HG03066 (cell line): Measurements from ENCODE around the gene IFT27.
"Not testable (repeated sequence)": the region's sequence is repeated elsewhere in the genome, so short reads cannot be mapped to it uniquely, and the experiment has no call there.

Experiments used
- ATAC-seq: cut with Tn5 transposase; IDR thresholded peaks from one replicate; pipeline ENCODE4 v1.9.1; 2021; ENCODE audit warnings: low read depth; ENCODE audit not compliant: unreplicated experiment

The IFT27 gene

DNA sequence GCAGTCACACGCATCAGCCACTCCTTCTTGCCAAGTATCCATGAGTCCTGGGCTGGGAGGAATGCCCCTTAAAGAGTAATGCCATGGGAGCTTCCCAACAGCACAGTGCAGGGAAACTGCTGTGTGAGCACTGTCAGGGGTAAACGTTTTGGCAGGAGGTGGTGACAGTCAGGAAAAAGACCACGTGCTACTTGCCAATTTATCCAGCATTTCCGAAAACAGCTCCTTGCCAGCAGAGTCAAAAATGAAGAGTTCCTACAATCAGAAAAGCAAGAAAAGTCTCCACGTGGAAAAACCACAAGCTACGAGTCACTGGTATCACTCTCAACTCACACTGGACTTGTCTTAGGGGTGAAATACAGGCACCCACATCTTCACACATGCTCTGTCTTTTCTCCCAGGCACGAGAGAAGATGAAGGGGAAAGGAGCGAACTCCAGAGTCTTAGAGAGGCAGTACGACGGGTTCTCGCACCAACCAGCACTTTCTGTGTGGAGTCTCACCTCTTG, 9.9 kb downstream of the IFT27 start:
- no peak for ATAC-seq

DNA sequence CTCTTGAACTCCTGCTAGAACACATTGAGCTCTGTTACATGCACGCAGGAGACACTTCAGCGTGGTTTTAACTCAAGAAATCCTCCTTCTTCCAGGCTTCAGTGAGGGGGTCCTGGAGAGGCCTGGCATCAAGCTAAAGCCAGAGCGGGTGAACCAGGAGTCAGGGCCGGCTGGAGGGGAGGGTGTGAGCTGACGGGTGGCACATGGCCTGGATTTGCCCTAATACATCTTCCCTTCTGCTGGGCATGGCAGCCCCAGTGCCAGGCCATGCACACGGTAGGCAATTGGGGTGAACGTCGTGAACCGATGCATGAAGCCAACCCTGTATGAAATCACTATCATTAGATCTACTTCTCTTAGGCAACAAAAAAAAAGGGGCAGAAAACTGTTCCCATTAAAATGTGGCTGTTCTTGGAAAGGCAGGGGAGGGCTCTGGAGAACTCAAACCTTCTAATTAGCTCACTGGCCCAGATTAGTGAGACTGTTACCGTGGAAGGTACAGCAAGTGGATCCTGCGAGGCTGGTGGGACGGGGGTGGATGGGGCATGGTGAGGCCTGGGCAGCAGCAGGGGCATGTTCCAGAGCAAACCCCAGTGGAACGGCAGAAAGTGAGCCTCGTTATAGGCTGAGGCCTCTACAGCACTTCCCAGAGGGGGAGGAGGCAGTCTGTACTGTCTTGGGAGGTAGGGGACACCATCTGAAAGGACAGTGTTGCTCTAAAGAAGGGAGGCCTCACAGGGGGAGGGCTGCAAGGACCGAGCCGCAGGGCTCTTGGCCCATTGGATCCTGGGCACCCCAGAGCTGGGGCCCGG, 10.6 kb downstream of the IFT27 start:
- ATAC-seq: no peak

DNA sequence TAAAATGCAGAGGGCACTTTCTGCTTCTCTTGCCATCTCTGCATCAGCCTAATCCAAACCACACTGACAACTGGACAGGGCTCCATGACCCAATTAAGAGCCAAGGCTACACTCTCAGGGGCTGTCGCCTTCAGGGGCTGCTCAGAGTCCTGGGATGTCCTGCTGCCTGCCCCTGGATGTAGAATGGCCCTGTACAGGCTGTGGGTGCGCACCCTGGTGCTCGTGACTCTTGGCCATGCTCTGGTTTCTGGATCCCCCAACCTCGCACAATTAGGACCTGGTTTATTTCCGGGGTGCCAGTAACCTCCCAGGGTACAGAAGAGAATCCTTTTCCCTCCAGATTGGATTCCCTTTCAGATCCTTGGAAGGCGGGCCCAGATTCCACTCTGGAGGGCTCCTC, 11.3 kb downstream of the IFT27 start:
- no peak for ATAC-seq

DNA sequence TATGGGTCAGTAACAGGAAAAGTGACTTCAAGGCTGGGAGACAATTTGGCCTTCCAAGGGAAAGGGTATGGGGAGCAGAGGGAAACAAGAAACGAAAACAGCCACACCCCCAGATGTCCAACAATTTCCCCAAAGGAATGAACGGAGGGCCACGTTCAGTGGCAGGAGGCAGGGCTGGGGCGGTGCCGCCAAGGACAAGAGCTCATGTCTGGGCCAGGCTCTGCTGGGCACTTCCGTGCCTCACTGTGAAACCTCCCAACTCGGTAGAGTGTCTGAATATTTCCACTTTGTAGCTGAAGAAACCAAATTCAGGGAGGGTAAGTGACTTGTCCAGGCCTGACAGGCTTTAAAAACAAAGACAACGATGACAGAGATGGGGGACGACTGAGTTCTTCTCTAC, 11.9 kb downstream of the IFT27 start:
- ATAC-seq: no peak

DNA sequence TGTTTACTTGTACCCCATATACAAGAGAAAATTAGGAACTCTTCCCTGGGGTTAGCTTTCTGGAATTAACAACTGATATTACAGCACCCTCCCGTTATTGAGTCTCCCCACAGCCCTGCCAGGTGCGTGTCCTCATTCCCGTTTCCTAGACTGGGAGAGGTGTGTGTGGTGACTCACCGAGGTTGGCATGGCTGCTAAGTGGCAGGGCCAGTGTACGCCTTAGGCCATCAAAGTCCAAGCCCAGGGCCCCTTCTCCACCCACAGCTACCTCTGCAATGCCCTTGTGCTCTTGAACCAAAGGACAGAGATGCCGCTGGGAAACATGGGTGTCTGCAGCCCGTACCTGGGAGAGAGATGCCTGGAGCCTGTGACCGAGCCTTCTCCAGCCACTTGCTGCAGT, 12.3 kb downstream of the IFT27 start:
- no peak for ATAC-seq

DNA sequence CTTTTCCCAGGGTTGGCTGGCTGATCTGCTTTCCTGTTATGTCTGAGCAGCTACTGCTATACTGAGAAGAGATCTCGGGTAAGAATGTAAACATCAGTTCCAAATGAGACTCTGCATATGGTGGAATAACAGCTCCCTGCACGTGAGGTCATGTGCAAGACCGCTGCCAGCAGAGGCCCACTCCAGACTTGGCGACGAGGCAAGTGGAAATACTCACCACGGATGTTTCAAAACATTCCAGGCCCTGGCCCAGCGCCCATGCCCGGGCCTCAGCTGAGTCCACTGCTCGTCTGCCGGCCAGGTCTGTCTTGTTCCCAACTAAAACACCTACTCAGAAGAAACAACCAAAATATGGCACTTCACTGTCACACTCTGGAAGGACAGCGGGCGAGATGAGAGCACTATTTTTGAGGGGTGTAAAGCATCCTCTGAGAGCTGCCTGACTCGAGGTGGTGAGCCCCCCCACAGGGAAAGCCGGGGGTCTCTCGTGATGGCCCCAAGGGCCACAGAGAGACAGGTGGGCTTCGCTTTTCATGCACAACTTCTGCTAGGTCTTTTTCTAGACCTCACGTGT, 13.1 kb downstream of the IFT27 start:
- ATAC-seq: no peak

DNA sequence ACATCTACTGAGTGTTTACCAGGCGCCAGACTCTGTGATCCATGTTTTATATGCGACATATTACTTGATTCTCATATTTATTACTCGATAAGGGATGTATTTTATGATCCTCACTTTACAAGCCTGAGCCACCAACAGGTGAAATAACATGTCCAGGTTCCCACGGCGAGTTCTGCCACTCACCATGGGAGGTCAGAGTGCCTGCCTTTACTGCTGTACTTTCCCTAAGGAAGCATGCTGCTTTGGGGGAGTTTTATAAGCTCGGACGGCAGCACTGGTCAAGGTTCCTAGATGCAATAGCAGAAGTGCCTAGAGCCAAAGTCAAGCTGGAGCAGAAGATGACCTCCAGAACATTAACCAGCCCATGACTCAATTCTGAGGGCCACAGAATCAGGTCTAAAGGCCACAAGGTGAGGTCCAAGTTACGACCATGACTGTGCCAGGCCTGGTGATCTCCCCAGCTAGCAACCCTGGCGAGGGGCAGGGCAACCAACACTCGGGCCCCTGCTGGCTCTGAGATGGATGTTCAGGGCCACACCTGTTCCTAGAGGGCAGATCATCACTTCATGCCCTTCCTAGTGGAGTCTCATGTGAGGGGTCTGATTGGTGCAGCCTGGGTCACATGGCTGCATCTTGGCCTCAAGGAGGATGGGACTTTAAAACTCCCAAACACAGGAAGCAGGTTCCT, 14.2 kb downstream of the IFT27 start:
- no peak for ATAC-seq

DNA sequence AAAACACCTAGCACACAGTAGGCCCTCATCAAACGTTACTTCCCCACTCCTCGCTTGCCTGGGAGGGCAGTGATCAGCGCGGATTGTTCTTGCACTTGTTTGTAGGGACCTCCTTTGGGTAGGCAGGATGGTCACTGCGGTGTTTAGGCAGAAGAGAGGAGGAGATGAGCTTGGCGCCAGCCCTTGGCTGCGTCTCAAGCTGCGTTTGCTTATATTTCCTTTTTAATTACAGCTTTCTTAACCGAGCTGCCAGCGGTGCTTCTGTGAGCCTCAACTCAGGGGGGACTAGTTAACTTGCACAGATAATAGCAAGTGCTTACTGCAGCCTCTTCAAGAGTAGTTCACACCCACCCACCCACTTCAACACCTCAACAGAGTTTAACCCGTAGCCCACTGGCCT, 15.1 kb downstream of the IFT27 start:
- ATAC-seq: no peak

DNA sequence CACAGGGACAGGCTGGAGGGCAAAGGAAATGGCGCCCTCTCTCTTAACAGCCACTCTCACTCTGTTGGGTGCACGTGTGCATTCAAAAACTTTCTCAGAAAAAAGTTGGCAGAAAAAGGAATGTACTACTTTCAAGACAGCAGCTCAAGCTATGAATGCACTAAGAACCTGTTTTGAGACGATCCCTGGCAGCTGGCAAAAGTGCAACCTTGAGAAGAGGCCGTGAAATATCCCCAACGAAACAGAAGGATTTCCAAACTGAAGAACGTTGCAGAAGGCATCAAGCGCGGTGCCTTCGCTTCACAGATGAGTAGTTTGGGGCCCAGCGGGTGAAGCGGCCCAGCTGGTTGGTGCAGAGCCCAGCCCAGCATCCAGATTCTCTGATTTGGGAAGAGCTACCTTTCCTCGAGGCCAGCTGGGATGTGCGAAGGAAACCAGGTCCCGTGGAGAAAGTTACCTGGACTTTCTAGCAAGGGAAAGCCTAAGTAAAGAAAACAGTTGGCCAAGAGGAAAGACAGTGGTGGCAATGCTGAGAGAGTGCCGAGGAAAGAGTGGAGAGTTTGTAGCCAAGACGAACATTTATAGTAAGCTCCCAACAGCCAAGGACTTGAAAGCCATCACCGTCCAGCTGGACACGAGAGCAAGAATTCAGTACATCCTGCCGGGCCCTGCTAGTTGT, 16.3 kb downstream of the IFT27 start:
- ATAC-seq: no peak

DNA sequence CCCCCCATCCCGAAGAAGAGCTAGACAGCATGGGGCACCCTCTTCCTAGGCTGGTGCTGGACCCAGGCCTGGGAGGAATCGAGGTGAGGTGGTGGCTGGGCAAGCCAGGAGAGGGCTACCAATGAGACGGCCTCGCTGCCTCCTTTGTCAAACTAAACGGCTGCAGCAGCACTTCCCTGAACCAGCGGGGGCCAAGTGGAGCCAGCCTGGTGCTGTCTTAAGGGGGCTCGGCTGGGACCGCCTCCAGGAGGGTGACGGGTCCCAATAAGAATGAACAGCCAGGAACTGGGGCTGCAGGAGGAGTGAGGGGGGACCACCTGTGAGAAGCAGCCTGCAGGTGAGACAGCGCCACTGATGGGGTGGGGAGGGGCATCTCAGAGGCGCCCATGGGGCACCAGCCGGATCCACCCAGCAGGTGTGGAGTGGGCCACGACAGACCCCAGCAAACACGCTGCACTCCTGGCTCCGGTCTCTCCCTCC, 17.1 kb downstream of the IFT27 start:
- ATAC-seq: no peak

DNA sequence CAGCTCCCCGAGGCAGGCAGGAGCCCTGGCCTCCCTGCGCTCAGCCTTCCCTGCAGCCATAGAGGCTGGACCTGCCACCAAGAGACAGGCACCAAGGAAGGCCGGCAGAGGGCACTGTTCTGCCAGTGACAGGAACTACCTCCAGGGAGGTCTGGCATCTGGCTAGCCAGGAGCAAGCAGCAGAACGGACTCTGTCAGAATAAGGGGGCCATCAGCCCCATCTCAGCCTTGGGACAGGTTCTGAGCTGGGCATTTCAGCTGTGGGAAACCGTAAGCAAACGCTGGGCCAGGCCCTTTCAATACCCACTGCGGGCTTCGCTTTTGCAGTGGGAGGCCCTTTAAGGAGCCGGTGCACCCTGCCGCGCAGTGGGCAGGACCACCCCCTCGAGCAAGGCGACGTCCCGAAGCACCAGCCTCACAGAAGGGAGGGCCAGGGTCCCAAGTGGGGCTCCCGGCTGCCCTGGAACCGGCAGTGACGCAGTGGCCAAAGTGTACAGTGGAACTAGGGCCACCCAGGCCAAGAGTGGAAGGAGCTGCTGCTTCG, 18.2 kb downstream of the IFT27 start:
- no peak for ATAC-seq

DNA sequence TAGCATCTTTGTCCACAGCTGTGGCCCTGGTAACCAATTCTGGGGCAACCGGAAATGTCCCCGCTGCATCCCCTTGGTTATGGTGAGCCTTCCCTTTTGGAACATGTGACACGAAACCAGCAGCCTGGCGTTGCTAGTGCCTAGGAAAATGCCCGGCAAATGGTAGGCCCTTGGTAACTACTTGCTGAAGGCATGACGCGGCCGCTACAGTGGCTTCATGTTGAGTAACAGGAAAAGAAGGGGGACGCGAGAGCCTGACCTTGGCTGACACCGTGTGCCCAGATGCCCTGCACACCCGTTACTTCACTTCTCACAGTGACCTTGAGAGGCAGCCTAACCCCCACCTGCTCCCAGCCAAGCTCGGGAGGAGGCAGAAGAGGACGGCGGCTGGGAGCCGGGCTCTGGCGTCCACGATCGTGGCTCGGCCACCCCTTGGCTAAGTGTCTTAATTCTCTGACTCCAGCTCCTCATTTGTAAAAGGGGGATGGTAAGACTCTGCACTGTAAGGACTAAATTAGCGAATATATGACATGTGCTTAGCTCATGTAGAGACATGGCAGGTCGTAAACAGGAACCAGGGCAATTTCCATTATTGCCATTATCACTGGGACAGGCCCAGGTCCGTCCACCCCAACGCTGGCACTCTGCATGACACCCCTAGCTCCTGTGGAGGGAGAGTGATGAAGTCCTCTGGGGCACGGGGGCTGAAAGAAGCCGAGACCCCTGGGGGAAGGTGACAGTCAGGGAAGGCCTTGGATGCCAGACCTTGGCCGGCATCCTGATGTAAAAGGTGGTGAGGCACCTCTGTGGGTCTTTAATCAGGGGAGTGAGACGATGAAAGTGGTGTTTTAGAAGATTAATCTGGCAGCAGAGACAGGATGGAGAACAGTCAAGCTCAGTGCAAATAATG, 18.9 kb downstream of the IFT27 start:
- ATAC-seq: no peak

DNA sequence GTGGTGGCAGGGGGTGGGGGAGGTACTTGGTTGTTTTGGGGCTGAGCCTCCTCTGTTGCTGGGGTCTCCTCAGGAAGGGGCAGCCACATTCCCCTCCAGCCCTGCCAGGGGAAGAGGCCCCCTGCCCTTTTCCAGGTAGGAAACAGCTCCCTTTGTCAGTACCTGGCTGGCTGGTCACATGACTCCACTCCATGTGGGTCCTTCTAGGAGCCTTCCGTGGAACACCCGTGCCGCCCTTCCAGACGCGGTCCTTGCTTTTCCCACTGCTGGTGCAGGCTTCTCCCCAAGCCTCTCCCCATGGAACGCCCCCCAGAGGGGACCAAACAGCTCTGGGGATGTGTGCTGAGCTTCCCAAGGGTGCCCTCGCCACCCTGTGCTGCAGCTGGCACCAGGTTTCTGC, 19.9 kb downstream of the IFT27 start:
- ATAC-seq: no peak

DNA sequence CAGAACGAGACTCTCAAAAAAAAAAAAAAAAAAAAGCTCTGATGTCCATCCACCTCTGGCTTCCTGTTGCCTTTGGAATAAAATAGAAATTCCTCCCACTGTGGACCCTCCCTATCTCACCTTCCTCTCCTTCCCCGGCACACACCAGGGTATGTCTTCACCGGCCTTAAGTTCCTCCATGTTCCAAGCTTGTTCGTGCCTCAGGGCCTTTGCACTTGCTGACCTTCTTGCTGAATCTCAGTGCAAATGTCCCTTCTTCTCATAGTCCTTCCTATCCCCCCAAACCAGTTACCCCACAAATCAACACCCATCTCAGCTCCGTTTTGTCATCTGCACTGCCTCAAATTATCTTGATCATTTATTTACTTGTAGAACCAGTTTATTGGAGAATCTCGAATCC, 20.6 kb downstream of the IFT27 start:
- ATAC-seq: no peak

DNA sequence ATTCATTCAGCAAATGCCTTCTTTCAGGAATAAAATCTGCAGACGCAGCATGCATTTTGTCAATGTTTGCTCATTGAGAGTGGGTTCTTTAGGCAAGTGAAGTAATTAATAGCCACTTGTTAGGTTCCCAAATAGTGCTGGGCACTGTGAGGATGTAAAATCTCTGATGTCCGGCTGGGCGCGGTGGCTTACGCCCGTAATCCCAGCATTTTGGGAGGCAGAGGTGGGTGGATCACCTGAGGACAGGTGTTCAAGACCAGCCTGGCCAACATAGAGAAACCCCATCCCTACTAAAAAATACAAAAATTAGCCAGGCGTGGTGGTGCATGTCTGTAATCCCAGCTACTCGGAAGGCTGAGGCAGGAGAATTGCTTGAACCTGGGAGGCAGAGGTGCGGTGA, 21.0 kb downstream of the IFT27 start:
- not testable (repeated sequence) for ATAC-seq

DNA sequence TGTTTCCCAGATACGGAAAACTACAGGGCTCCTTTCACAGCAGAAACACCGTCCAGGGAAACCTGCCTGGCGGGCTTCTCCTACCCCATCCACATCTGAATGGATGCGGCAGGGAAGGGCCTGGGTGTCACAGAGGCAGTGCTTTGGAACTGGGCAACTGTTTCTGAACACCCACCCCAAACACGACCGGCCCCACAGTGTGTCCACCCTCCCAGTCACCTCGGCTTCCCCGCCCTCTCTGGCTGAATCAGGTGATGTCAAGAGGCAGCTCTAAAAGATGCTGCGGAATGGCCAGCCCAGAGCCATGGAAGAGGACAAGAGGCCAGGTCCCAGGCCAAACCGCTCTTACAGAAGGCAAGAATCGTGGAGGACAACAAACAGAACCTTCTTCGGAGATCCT, 22.0 kb downstream of the IFT27 start:
- ATAC-seq: no peak

DNA sequence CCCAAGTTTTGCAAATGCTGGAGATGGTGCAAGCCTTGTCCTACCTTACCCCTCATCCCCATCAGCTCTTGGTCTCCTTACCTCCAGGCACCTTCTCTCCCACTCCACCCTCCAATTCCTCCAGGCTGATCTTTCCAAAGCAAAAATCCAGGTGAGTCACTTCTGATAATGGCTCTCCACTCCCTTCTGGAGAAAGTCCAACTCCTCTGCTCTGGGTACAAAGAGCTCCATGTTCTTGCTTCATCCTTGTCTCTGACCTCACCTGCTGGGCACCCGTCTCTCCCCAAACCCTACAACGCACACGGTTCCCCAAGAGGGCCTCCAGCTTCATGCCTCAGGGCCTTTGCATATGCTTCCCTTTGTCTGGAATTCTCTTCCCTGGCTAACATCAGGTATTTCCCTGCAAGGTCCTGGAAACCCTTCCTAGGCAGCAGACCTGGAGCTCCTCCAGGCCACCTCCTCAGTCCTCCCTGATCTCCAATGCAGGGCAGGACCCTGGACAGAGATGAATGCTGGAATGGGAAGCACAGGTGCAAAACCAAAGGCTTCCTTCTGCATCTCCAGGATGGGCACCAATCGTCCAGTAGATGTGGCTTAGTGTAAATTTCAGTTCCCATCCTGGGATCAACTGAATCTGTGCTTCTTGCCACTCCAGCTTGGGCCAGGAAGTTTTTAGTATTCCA, 22.7 kb downstream of the IFT27 start:
- ATAC-seq: no peak

DNA sequence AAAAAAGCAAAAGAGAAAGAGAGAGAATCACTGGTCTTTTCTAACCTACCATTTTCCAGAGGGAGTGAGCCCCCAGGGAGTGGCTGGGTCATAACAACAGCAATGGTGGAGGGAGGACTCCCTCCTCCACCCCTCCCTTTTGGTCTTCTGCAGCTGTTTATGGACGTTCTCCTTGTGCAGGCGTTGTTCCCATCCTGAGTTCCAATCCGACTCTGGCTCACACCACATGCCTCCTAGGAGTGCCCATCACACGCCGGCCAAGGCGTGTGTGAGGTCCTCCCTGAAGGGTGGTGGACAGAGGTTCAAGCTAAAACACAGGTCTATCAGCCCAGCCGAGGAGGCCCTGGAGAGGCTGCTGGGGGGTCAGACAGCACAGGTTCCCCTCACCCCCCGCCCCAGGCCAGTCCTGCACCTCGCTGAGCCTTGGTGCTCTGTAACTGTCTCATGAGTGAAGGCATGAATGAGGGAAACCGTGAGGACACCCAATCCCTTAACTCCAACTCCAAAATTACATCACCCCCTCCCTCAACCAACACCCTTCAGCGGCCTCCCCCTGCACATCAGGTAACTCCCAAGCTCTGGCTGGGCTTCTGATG, 29.4 kb downstream of the IFT27 start:
- ATAC-seq: no peak
